Keratinocyte (primary cell): ENCODE measurements around the gene TEX19. TPM values are rescaled to one million over a fixed set of nuclear protein-coding genes. Genes with fewer than 3 reads are reported as not detected.

Source experiments
- DNase-seq: peaks from one replicate; pipeline ENCODE4 v3.0.0-alpha.2; 2011; ENCODE audit warnings: low read depth, missing footprints, low spot score
- FAIRE-seq: peaks from 2 replicates; lab custom pipeline; 2011; peaks lifted over from hg19 to GRCh38; lab: Jason Lieb, UNC
- H2AFZ ChIP-seq: 2 replicates; pipeline ENCODE4 v1.6.0; 2012; ENCODE audit warnings: low read length, control low read depth, inconsistent platforms; ENCODE audit not compliant: control insufficient read depth
- H3K27ac ChIP-seq: 2 replicates; pipeline ENCODE4 v1.5.1; 2011; ENCODE audit warnings: low read length; ENCODE audit not compliant: control insufficient read depth, insufficient read depth
- H3K27me3 ChIP-seq: 3 replicates; pipeline ENCODE4 v1.6.0; 2011; ENCODE audit warnings: low read length; ENCODE audit not compliant: control insufficient read depth, insufficient read depth; ENCODE audit errors: extremely low read depth
- H3K36me3 ChIP-seq, 2 experiments: 2 replicates in 1 of 2; 3 replicates in 1 of 2; pipeline ENCODE4 v1.5.1; 2011; ENCODE audit warnings: low read length in 2 of 2, mild to moderate bottlenecking in 1 of 2; ENCODE audit not compliant: control insufficient read depth in 2 of 2, insufficient read depth in 2 of 2; ENCODE audit errors: extremely low read depth in 1 of 2
- H3K4me1 ChIP-seq: 3 replicates; pipeline ENCODE4 v1.5.1; 2011; ENCODE audit warnings: low read length; ENCODE audit not compliant: control insufficient read depth, insufficient read depth; ENCODE audit errors: extremely low read depth
- H3K4me2 ChIP-seq: 3 replicates; pipeline ENCODE4 v1.6.0; 2011; ENCODE audit warnings: low read depth, low read length; ENCODE audit not compliant: control insufficient read depth, insufficient read depth; ENCODE audit errors: extremely low read depth
- H3K4me3 ChIP-seq, 3 experiments: fragments of 200-600 bp in 1 of 3; sonication (generic) in 1 of 3; 2 replicates in 2 of 3; 3 replicates in 1 of 3; pipeline ENCODE4 v1.5.1; 2011 to 2016; ENCODE audit warnings: low read length in 3 of 3, mild to moderate bottlenecking in 3 of 3, control low read depth in 2 of 3, inconsistent platforms in 1 of 3, low read depth in 1 of 3, mixed read lengths in 1 of 3, mixed run types in 1 of 3, moderate library complexity in 1 of 3; ENCODE audit not compliant: control insufficient read depth in 2 of 3, insufficient read depth in 2 of 3; ENCODE audit errors: extremely low read depth in 1 of 3
- H3K79me2 ChIP-seq: 2 replicates; pipeline ENCODE4 v1.6.0; 2012; ENCODE audit warnings: low read length; ENCODE audit not compliant: control insufficient read depth, insufficient read depth
- H3K9ac ChIP-seq: 3 replicates; pipeline ENCODE4 v1.6.0; 2011; ENCODE audit warnings: low read length; ENCODE audit not compliant: control insufficient read depth, insufficient read depth; ENCODE audit errors: extremely low read depth
- H3K9me1 ChIP-seq: 3 replicates; pipeline ENCODE4 v1.6.0; 2011; ENCODE audit warnings: low read length; ENCODE audit not compliant: control insufficient read depth, insufficient read depth; ENCODE audit errors: extremely low read depth
- H3K9me3 ChIP-seq: 2 replicates; pipeline ENCODE4 v1.5.1; 2012; ENCODE audit warnings: low read depth, low read length; ENCODE audit not compliant: control insufficient read depth
- H4K20me1 ChIP-seq: 3 replicates; pipeline ENCODE4 v1.6.0; 2011; ENCODE audit warnings: low read length; ENCODE audit not compliant: control insufficient read depth, insufficient read depth; ENCODE audit errors: extremely low read depth
- CTCF ChIP-seq, 3 experiments: IDR thresholded peaks in 1 of 3; conservative IDR thresholded peaks in 1 of 3; optimal IDR thresholded peaks in 1 of 3; 2 replicates in 2 of 3; 3 replicates in 1 of 3; pipeline versions ENCODE3 to v1.5.1; 2011; ENCODE audit warnings: low read length in 3 of 3, mild to moderate bottlenecking in 3 of 3, moderate library complexity in 2 of 3, control low read depth in 1 of 3, inconsistent platforms in 1 of 3; ENCODE audit not compliant: insufficient read depth in 2 of 3; ENCODE audit errors: extremely low read depth in 1 of 3
- EZH2 ChIP-seq: IDR thresholded peaks from one replicate; pipeline ENCODE4 v1.6.1; 2012; ENCODE audit warnings: inconsistent platforms, mild to moderate bottlenecking, low read length, moderate library complexity
- dilution Hi-C: fragments of 300-500 bp; cut with MboI; formaldehyde crosslinking; loops from one replicate; pipeline ENCODE4 v1.7.0; 2020; ENCODE audit warnings: low sequenced_read_pairs; ENCODE audit not compliant: extremely low pct_ligation_motif_present
- polyA plus RNA-seq, 5 experiments: library from polyadenylated mRNA; depleted of rRNA in 3 of 5; stranded (reverse) in 3 of 5; stranded (forward) in 1 of 5; unstranded in 1 of 5; fragments of >200 nt; gene quantifications; 1 replicate in 1 of 5; 2 replicates in 3 of 5; 3 replicates in 1 of 5; pipeline versions ENCODE4 v1.2.1 to v1.2.3, GENCODE V29; 2011 to 2012; ENCODE audit warnings: missing spikeins in 2 of 5, low read depth in 1 of 5, low replicate concordance in 1 of 5

TEX19 gene
- polyA plus RNA-seq, 1 donor (not counting 4 experiments of a cell fraction or from before 2014, with no cell fraction given): not detected

- no peaks in the 10 kb centered on the region for H3K9me1 ChIP-seq
- peaks cover 12% of the 10 kb centered on the region for H3K4me1 ChIP-seq
- no peak for TF ChIP-seq EZH2
- TF ChIP-seq CTCF (optimal IDR thresholded peaks at IDR 0.05 in 1 of 3, IDR thresholded peaks at IDR 0.05 in 1 of 3, conservative IDR thresholded peaks at IDR 0.05 in 1 of 3; ENCODE audit: extremely low read depth in 1 of 3, insufficient read depth in 2 of 3, low read length in 3 of 3): no peak
- FAIRE-seq (peak; percentile 91), DNase-seq (no peak)
- no peak overlapping the region for H3K27ac ChIP-seq
- no peaks in the 10 kb centered on the region for H3K9me3 ChIP-seq
- H2AFZ ChIP-seq: no peak overlapping the region
- no peaks in the 10 kb centered on the region for H3K79me2 ChIP-seq
- no peaks in the 10 kb centered on the region for H3K36me3 ChIP-seq
- no peak overlapping the region for H3K9ac ChIP-seq
- H3K4me2 ChIP-seq: peak overlapping the region; percentile 10
- peaks cover 69% of the 10 kb centered on the region for H3K27me3 ChIP-seq
- dilution Hi-C loops: no loop called here
- no peaks in the 10 kb centered on the region for H4K20me1 ChIP-seq
- H3K4me3 ChIP-seq: no peak overlapping the region
Measured at GRCh38 chr17:82384051-82384729, 25.1 kb downstream of the TEX19 start.

DNA sequence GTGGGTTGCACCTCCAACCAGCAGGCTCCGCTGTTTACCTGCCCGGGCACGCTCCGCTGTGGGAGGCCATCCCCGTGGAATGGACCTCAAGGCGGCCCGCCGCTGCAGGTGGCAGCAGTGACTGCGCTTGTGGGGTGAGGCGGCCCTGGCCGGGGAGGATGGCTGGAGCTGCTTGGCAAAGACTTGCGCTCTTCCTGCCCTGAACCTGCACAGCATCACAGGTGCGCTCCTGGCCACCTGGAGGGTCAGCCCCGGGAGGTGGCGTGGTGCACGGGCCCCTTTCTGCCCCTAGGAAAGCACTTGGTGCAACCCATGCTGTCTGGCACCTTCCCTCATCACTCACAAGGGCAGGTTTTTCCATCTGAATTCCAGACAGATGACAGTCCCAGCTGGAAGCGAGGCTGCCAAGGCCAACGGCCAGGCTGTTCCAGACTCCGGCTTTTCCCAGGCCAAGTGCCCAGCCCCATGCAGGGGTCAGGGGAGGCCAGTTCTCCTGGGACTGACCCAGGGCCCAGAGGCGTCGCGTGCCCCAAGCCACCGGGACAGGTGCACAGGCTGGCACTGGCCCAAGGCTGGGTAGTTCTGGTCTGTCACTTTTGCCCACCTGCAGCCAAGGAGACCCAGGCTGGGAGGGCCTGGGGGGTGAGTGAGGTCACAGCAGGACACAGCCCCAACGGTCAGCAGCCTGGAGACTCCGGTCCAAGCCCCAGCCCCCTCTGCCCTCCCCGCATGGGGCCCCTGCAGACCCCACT is 25.9 kb downstream of the TEX19 start:
- FAIRE-seq: no peak
- no peak overlapping the region for H3K9ac ChIP-seq
- H3K9me1 ChIP-seq: no peaks in the 10 kb centered on the region
- DNase-seq: peak; percentile 42
- H3K36me3 ChIP-seq: no peaks in the 10 kb centered on the region
- H3K27ac ChIP-seq: no peak overlapping the region
- peaks cover 12% of the 10 kb centered on the region for H3K4me1 ChIP-seq
- H3K4me3 ChIP-seq: no peak overlapping the region
- H2AFZ ChIP-seq: no peak overlapping the region
- no peaks in the 10 kb centered on the region for H3K9me3 ChIP-seq
- dilution Hi-C loops: no loop called here
- peaks cover 61% of the 10 kb centered on the region for H3K27me3 ChIP-seq
- peak overlapping the region; percentile 10 for H3K4me2 ChIP-seq
- no peaks in the 10 kb centered on the region for H3K79me2 ChIP-seq
- no peaks in the 10 kb centered on the region for H4K20me1 ChIP-seq
- TF ChIP-seq CTCF (optimal IDR thresholded peaks at IDR 0.05 in 1 of 3, IDR thresholded peaks at IDR 0.05 in 1 of 3, conservative IDR thresholded peaks at IDR 0.05 in 1 of 3; ENCODE audit: extremely low read depth in 1 of 3, insufficient read depth in 2 of 3, low read length in 3 of 3): peak; percentile 38 to 85 (median 53)
- no peak for TF ChIP-seq EZH2
